ENCODE data around the gene MGAM2.
"Not testable (repeated sequence)": the region's sequence is repeated elsewhere in the genome, so short reads cannot be mapped to it uniquely, and the experiment has no call there.

Gene MGAM2

DNA sequence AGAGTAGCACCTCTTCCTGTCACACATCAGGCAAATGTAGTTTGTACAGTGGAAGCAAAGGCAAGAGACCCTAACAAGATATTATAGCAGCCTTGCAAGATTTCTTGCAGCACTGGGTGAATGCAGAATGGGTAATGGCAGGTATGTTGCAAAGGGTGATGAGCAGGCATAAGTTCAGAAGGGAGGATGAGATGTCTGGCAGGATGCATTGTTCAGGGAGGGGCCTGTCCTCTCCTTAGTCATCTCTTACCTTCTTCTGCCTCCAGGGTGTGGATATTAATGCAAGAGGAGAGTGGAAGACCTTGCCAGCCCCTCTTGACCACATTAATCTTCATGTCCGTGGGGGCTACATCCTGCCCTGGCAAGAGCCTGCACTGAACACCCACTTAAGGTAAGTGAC lies 12.2 kb upstream of the MGAM2 start:
- not testable (repeated sequence) for H3K27me3 ChIP-seq (ENCODE audit: control insufficient read depth, insufficient read depth, low read length); H3K4me3 ChIP-seq (ENCODE audit: low read depth, low read length); H3K4me1 ChIP-seq (ENCODE audit: control insufficient read depth, insufficient read depth, low read length); H3K9me3 ChIP-seq (ENCODE audit: control insufficient read depth, insufficient read depth, low read length); H3K9ac ChIP-seq (ENCODE audit: low read depth, low read length); H3K36me3 ChIP-seq (ENCODE audit: control insufficient read depth, insufficient read depth, low read length)

DNA sequence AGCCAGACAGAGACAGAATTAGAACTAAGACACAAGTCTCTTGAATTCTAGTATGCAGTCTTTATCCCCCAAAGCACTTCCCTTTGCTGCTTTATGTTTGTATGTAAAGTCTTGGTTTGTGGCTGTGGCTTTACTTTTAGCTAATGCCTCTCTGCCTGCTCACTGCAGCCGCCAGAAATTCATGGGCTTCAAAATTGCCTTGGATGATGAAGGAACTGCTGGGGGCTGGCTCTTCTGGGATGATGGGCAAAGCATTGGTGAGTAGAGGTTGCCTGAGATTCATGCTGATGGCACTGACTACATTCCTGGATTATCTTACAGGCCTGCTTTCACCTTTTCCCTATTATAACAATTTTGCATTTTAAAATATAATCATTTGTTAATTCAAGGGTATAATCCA lies 10.9 kb upstream of the MGAM2 start:
- no peak overlapping the region for H3K9ac ChIP-seq (ENCODE audit: low read depth, low read length)
- H3K4me3 ChIP-seq (ENCODE audit: low read depth, low read length), result no peak overlapping the region
- H3K36me3 ChIP-seq (ENCODE audit: control insufficient read depth, insufficient read depth, low read length), result no peaks in the 10 kb centered on the region
- no peaks in the 10 kb centered on the region for H3K9me3 ChIP-seq (ENCODE audit: control insufficient read depth, insufficient read depth, low read length)
- no peaks in the 10 kb centered on the region for H3K27me3 ChIP-seq (ENCODE audit: control insufficient read depth, insufficient read depth, low read length)
- H3K4me1 ChIP-seq (ENCODE audit: control insufficient read depth, insufficient read depth, low read length), result no peaks in the 10 kb centered on the region

DNA sequence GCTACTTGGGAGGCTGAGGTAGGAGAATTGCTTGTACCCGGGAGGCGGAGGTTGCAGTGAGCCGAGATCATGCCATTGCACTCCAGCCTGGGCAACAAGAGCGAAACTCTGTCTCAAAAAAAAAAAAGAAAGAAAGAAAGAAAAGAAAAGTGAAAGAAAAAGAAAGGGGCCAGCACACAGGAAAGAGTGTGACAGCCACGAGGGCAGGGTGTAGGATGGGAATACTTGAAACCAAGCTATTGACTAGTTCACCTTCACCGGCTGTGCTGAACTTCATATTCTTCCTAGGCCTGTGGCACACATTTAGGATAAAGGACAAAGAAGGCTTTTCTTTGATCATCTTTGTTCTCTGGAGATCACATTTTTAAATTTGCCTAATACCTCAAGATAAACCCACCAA lies 9.7 kb upstream of the MGAM2 start:
- not testable (repeated sequence) for H3K36me3 ChIP-seq (ENCODE audit: control insufficient read depth, insufficient read depth, low read length); H3K27me3 ChIP-seq (ENCODE audit: control insufficient read depth, insufficient read depth, low read length); H3K4me3 ChIP-seq (ENCODE audit: low read depth, low read length); H3K4me1 ChIP-seq (ENCODE audit: control insufficient read depth, insufficient read depth, low read length); H3K9me3 ChIP-seq (ENCODE audit: control insufficient read depth, insufficient read depth, low read length); H3K9ac ChIP-seq (ENCODE audit: low read depth, low read length)

DNA sequence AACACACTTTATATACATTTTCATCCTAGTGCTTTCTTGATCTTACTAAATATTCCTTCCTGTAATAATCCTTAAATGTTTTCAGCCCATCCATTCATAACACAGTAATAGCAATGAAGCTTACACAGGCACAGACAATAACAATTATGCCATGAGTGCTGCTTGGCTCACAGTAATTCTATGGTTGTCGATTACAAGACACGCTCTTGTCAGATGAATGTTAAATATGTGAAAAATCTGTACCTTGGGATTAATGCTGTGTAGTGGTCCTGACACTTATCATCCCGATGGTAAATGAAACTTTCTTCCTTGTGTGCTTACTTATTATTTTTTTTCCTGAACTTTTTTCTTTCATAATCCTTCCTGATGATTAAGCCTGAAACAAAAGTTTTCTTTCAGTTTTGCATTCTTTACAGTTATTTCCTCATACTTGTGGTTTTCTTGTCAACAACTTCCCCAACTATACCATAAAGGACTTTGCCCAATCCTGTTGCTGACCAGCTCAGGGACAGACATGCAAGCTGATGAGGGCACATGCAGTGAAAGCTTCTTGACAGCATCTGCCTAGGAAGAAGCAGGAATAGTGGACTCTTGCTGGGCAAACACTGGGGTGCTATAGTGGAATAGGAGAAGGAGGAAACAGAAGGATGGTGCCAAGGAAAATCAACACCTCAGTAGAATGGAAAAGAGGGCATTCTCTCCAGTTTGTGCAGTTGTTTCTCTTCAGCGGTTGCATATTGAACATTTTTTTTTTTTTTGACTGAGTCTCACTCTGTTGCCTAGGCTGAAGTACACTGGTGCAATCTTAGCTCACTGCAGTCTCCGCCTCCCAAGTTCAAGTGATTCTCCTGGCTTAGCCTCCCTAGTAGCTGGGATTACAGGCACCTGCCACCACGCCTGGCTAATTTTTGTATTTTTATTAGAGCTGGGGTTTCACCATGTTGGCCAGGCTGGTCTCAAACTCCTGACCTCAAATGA lies 6.7 kb upstream of the MGAM2 start:
- no peak overlapping the region for H3K4me3 ChIP-seq (ENCODE audit: low read depth, low read length)
- H3K9ac ChIP-seq (ENCODE audit: low read depth, low read length), result no peak overlapping the region
- no peaks in the 10 kb centered on the region for H3K9me3 ChIP-seq (ENCODE audit: control insufficient read depth, insufficient read depth, low read length)
- no peaks in the 10 kb centered on the region for H3K27me3 ChIP-seq (ENCODE audit: control insufficient read depth, insufficient read depth, low read length)
- no peaks in the 10 kb centered on the region for H3K36me3 ChIP-seq (ENCODE audit: control insufficient read depth, insufficient read depth, low read length)
- no peaks in the 10 kb centered on the region for H3K4me1 ChIP-seq (ENCODE audit: control insufficient read depth, insufficient read depth, low read length)

DNA sequence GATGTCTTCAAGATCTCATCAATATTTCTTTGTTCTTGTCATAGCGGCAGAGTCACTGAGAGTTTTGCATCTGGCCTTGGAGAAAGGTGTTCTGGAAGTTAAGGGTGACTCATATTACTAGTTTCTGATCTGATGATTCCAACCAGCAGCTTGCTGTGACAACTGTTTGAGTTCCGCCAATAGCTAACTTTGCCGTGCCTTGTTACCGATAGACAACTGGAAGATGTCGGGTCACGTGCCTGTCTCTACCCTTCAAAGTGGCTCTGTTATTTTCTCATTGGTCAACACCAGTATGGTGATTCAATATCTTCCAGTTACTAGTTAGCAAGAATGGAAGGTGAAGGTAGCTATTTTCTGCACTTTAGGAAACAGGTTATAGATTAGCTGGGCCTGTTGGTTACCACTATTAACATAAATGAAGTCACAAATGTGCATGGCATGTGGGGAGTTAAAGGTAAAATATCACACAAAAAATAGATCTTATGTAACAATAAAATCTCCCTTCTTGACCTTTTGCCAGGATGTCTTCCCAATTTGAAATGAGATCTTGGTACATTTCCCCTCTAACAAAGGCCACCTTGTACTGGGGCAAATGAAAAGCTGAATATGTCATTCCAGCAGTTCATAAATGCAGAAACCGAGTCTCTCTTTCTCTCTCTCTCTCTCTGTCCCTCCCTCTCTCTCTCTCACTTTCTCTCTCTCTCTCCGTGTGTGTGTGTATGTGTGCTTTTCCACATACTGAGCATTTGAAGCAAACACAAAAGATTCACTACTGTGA lies 2.6 kb upstream of the MGAM2 start:
- no peaks in the 10 kb centered on the region for H3K36me3 ChIP-seq (ENCODE audit: control insufficient read depth, insufficient read depth, low read length)
- H3K9me3 ChIP-seq (ENCODE audit: control insufficient read depth, insufficient read depth, low read length), result no peaks in the 10 kb centered on the region
- no peak overlapping the region for H3K4me3 ChIP-seq (ENCODE audit: low read depth, low read length)
- H3K9ac ChIP-seq (ENCODE audit: low read depth, low read length), result no peak overlapping the region
- H3K27me3 ChIP-seq (ENCODE audit: control insufficient read depth, insufficient read depth, low read length), result no peaks in the 10 kb centered on the region
- H3K4me1 ChIP-seq (ENCODE audit: control insufficient read depth, insufficient read depth, low read length), result no peaks in the 10 kb centered on the region

DNA sequence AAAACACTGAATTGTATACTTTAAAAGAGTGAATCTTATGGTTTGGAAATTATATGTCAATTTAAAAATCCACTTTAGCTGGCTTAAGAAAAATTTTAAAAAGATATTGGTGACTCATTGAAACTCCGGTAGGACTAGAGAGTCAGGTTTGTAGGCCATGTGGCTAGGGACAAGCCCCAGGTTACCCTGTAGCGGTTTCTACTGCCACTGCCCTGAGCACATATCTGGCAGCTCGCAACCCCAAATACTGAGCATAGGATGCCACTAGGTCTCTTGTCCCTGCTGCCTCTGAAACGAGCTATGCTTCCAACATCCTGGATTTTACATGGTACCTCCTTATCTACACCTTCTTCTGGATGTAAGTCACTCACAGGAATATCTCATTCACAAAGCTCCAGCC lies 1.4 kb upstream of the MGAM2 start:
- Histone ChIP-seq H3K4me3 (ENCODE audit: low read depth, low read length) (no peak overlapping the region), H3K4me1 (ENCODE audit: control insufficient read depth, insufficient read depth, low read length) (no peaks in the 10 kb centered on the region), H3K36me3 (ENCODE audit: control insufficient read depth, insufficient read depth, low read length) (no peaks in the 10 kb centered on the region), H3K9ac (ENCODE audit: low read depth, low read length) (no peak overlapping the region), H3K27me3 (ENCODE audit: control insufficient read depth, insufficient read depth, low read length) (no peaks in the 10 kb centered on the region), H3K9me3 (ENCODE audit: control insufficient read depth, insufficient read depth, low read length) (no peaks in the 10 kb centered on the region)

DNA sequence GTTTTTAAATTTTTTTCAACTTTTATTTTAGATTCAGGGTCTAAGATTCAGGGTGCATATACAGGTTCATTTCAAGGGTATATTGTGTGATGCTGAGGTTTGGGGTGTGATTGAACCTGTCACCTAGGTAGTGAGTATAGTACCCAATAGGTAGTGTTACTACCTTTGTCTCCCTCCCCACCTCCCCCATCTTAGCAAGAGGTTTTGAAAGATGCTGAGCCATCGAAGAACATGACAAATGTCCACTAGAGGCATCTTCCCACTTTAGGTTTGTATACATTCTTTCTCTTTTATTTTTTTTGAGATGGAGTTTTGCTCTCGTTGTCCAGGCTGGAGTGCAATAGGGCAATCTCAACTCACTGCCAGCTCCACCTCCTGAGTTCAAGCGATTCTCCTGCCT lies 880 bp upstream of the MGAM2 start:
- Histone ChIP-seq H3K4me1 (ENCODE audit: control insufficient read depth, insufficient read depth, low read length) (no peaks in the 10 kb centered on the region), H3K36me3 (ENCODE audit: control insufficient read depth, insufficient read depth, low read length) (no peaks in the 10 kb centered on the region)

DNA sequence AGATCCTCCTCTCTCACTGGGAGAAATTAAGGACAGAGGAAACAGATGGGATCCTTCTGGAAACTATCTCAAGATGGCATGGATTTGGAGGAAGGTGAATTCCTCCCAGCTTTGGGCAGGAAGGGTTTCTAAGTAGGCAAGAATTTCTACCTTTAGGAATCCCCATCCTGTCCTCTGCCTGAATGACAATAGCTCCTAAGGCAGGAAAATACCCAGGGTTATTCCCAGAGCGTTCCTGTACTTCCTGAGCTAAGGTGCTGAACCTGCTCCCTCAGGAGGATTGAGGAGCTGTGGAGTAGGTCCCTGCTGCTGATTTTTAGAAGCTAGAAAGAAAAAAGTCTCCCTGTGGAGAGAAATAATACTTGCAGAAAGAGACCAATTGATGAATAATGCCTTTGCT lies 568 bp downstream of the MGAM2 start:
- no peaks in the 10 kb centered on the region for H3K36me3 ChIP-seq (ENCODE audit: control insufficient read depth, insufficient read depth, low read length)
- H3K9me3 ChIP-seq (ENCODE audit: control insufficient read depth, insufficient read depth, low read length), result no peaks in the 10 kb centered on the region
- no peaks in the 10 kb centered on the region for H3K4me1 ChIP-seq (ENCODE audit: control insufficient read depth, insufficient read depth, low read length)
- H3K27me3 ChIP-seq (ENCODE audit: control insufficient read depth, insufficient read depth, low read length), result no peaks in the 10 kb centered on the region
- no peak overlapping the region for H3K9ac ChIP-seq (ENCODE audit: low read depth, low read length)
- no peak overlapping the region for H3K4me3 ChIP-seq (ENCODE audit: low read depth, low read length)

More for the DNA sequence above, 880 bp upstream of the MGAM2 start:
- H3K9me3 ChIP-seq (ENCODE audit: control insufficient read depth, insufficient read depth, low read length), result no peaks in the 10 kb centered on the region
- no peak overlapping the region for H3K9ac ChIP-seq (ENCODE audit: low read depth, low read length)
- H3K27me3 ChIP-seq (ENCODE audit: control insufficient read depth, insufficient read depth, low read length), result no peaks in the 10 kb centered on the region
- no peak overlapping the region for H3K4me3 ChIP-seq (ENCODE audit: low read depth, low read length)

DNA sequence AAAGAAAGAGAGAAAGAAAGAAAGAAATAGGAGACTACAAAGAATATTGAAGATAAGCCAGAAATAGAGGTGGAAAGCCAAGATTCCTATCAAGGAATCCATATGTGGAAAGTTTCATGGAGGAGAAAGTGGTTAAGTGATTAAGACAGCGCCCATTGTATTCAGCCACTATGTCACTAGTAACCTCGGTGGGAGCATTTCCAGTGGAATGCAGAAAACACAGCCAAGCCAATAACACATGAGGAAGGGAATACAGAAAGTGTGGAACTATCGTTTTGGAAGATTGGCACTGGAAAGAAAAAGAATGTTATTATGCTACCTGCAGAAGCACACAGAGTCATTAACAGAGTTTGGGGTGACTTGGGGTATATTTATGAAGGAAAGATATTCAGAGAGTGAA lies 2.7 kb downstream of the MGAM2 start:
- Histone ChIP-seq H3K27me3 (ENCODE audit: control insufficient read depth, insufficient read depth, low read length) (no peaks in the 10 kb centered on the region), H3K4me3 (ENCODE audit: low read depth, low read length) (no peak overlapping the region), H3K4me1 (ENCODE audit: control insufficient read depth, insufficient read depth, low read length) (no peaks in the 10 kb centered on the region), H3K36me3 (ENCODE audit: control insufficient read depth, insufficient read depth, low read length) (no peaks in the 10 kb centered on the region), H3K9me3 (ENCODE audit: control insufficient read depth, insufficient read depth, low read length) (no peaks in the 10 kb centered on the region), H3K9ac (ENCODE audit: low read depth, low read length) (no peak overlapping the region)

DNA sequence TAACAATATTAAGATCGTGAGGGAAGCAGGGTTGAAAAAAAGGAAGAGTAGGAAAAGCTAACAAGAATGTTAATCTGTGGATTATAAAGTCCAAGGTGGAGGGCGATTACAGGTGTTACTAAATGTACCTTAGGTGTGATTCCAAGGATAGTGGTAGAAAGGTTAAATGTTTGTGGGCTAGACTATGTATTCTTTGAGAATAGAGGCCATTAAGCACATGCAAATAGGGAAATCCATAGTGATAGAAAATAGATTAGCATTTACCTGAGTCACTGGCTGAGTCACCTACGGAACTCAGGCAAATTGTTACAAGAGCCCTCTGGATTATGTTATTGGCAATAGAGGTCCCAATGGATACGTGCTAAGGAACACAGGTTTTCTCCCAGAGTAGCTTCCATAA lies 9.0 kb downstream of the MGAM2 start:
- H3K36me3 ChIP-seq (ENCODE audit: control insufficient read depth, insufficient read depth, low read length), result no peaks in the 10 kb centered on the region
- no peaks in the 10 kb centered on the region for H3K9me3 ChIP-seq (ENCODE audit: control insufficient read depth, insufficient read depth, low read length)
- H3K9ac ChIP-seq (ENCODE audit: low read depth, low read length), result no peak overlapping the region
- H3K27me3 ChIP-seq (ENCODE audit: control insufficient read depth, insufficient read depth, low read length), result no peaks in the 10 kb centered on the region
- H3K4me1 ChIP-seq (ENCODE audit: control insufficient read depth, insufficient read depth, low read length), result peaks cover 2% of the 10 kb centered on the region
- H3K4me3 ChIP-seq (ENCODE audit: low read depth, low read length), result no peak overlapping the region

DNA sequence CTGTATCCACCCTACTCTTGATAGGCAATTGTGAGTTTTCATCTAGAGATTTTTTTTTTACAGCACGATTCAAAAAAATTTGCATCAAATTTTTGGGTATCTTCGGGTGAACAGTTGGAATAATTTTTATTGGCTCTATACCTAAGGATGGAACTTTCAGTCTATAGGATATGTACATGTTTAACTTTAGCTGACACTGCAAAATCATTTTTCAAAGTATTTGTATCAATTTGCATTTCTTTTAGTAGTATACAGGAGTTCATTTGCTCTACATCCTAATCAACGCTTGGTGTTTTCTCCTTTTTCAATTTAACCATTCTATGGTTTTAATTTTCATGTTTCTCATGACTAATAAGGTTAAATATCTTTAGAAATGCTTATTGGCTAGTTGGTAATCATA lies 11.7 kb downstream of the MGAM2 start:
- Histone ChIP-seq H3K4me1 (ENCODE audit: control insufficient read depth, insufficient read depth, low read length) (peaks cover 2% of the 10 kb centered on the region), H3K36me3 (ENCODE audit: control insufficient read depth, insufficient read depth, low read length) (no peaks in the 10 kb centered on the region), H3K4me3 (ENCODE audit: low read depth, low read length) (no peak overlapping the region), H3K9me3 (ENCODE audit: control insufficient read depth, insufficient read depth, low read length) (no peaks in the 10 kb centered on the region), H3K9ac (ENCODE audit: low read depth, low read length) (no peak overlapping the region), H3K27me3 (ENCODE audit: control insufficient read depth, insufficient read depth, low read length) (no peaks in the 10 kb centered on the region)
